Uterus (tissue), 4 donors: ENCODE measurements around the gene CACNA2D2. TPM values are rescaled to one million over a fixed set of nuclear protein-coding genes. Genes with fewer than 3 reads are reported as not detected.

Experiments used
- DNase-seq, 2 donors: peaks; one replicate each; pipeline ENCODE4 v3.0.0-alpha.2; 2019 to 2020
- H3K27ac ChIP-seq, 2 donors: fragments of 200-600 bp; sonication (generic); 1 replicate in 1 of 2; 2 replicates in 1 of 2; pipeline ENCODE4 v1.5.1; 2016 to 2018
- H3K27me3 ChIP-seq, 2 donors: fragments of 200-600 bp; sonication (generic); one replicate each; pipeline ENCODE4 v1.5.1; 2018 to 2019; ENCODE audit warnings: control low read depth in 1 of 2
- H3K36me3 ChIP-seq, 2 donors: fragments of 200-600 bp; sonication (generic); one replicate each; pipeline ENCODE4 v1.5.1; 2019; ENCODE audit warnings: control low read depth in 1 of 2
- H3K4me1 ChIP-seq, 2 donors: fragments of 200-600 bp; sonication (generic); one replicate each; pipeline ENCODE4 v1.5.1; 2018 to 2019; ENCODE audit warnings: control low read depth in 1 of 2
- H3K4me3 ChIP-seq, 2 donors: fragments of 200-600 bp; sonication (generic); 1 replicate in 1 of 2; 2 replicates in 1 of 2; pipeline ENCODE4 v1.5.1; 2018 to 2019; ENCODE audit warnings: mild to moderate bottlenecking in 1 of 2
- H3K9me3 ChIP-seq, 2 donors: fragments of 200-600 bp; sonication (generic); one replicate each; pipeline ENCODE4 v1.5.1; 2019; ENCODE audit warnings: control low read depth in 1 of 2
- POLR2A ChIP-seq, 2 donors: fragments of 450-650 bp; IDR thresholded peaks; one replicate each; pipeline ENCODE4 v1.6.1; 2016; ENCODE audit warnings: antibody characterized with exemption in 2 of 2, mild to moderate bottlenecking in 1 of 2, moderate library complexity in 1 of 2
- intact Hi-C: fragments of 100-400 bp; cut with DNase I; formaldehyde crosslinking; loops from one replicate; pipeline ENCODE4 v1.15.1; 2023; ENCODE audit warnings: low total_unique reads
- total RNA-seq, 4 donors: library from RNA; depleted of rRNA in 3 of 4; stranded (reverse); fragments of >200 nt in 3 of 4; gene quantifications; one replicate each; pipeline versions ENCODE4 v1.1.0 to v1.2.4, GENCODE V29; 2014 to 2023
- TF ChIP-seq, protein P1 (sequence below), 4 experiments: fragments of 200-600 bp in 2 of 4; fragments of 450-650 bp in 2 of 4; sonication (generic) in 2 of 4; IDR thresholded peaks; one replicate each; pipeline ENCODE4 v1.5.1; 2016 to 2019; ENCODE audit warnings: antibody characterized with exemption in 4 of 4, mild to moderate bottlenecking in 2 of 4, moderate library complexity in 1 of 4
- donor health status: DM: yes; HTN: yes; CAD: no.

CACNA2D2 gene
- total RNA-seq, 4 donors from 2014 or later = under 0.01 to 6.1 (median 5.3) TPM; not detected in 1

DNA sequence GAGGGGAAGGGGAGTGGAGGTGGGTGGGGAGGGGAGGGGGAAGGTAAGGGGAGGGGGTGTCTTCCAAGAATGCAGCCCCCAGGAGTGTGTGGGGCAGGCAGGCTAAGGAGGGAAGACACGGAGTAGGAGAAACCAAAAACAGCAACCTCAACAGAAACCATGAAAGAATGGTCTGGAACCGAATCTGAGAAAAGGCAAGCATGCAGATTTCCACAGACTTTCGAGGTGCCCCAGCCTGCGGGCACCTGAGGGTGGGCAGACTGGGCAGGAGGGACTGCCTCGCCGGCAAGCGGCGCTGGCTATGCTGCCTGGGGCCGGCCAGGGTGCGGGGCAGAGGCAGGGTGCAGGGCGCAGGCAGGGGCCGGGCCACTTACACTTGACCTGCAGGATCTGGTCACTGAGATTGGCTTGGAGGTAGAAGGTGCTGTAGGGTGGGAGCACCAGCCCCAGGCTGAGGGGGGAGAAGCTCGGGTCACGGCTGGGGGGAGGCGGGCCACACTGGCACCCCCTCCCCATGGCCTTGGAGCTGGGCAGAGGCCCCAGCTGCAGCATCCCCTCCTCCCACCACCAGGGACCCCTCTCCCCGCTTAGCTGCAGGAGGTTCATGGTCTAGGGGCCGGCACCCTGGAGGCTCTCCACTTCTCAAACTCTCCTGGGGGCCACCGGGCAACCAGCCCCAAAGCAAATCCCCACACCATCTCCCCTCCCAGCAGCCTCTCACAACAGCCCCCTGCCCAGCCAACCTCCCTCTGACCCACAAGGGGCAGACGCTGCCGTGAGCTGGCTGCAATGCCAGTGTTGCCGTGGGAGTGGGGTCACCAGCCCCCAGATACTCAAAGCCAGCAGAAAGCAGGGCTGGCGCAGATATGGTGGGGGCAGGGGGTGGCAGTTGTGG lies 128.8 kb downstream of the CACNA2D2 start:
- no peaks in the 10 kb centered on the region for H3K9me3 ChIP-seq
- H3K36me3 ChIP-seq = no peaks in the 10 kb centered on the region
- no peak for TF ChIP-seq POLR2A (IDR thresholded peaks at IDR 0.05)
- TF ChIP-seq, protein P1, sequence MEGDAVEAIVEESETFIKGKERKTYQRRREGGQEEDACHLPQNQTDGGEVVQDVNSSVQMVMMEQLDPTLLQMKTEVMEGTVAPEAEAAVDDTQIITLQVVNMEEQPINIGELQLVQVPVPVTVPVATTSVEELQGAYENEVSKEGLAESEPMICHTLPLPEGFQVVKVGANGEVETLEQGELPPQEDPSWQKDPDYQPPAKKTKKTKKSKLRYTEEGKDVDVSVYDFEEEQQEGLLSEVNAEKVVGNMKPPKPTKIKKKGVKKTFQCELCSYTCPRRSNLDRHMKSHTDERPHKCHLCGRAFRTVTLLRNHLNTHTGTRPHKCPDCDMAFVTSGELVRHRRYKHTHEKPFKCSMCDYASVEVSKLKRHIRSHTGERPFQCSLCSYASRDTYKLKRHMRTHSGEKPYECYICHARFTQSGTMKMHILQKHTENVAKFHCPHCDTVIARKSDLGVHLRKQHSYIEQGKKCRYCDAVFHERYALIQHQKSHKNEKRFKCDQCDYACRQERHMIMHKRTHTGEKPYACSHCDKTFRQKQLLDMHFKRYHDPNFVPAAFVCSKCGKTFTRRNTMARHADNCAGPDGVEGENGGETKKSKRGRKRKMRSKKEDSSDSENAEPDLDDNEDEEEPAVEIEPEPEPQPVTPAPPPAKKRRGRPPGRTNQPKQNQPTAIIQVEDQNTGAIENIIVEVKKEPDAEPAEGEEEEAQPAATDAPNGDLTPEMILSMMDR (IDR thresholded peaks at IDR 0.05) = no peak
- H3K4me3 ChIP-seq = no peak overlapping the region
- no peak overlapping the region for H3K27ac ChIP-seq
- DNase-seq = no peak
- intact Hi-C loops = loop anchor here (10.0 kb wide), 1 partner anchor 170 kb away; no protein-coding TSS in a partner anchor
- H3K4me1 ChIP-seq = no peaks in the 10 kb centered on the region
- H3K27me3 ChIP-seq = no peaks in the 10 kb centered on the region

DNA sequence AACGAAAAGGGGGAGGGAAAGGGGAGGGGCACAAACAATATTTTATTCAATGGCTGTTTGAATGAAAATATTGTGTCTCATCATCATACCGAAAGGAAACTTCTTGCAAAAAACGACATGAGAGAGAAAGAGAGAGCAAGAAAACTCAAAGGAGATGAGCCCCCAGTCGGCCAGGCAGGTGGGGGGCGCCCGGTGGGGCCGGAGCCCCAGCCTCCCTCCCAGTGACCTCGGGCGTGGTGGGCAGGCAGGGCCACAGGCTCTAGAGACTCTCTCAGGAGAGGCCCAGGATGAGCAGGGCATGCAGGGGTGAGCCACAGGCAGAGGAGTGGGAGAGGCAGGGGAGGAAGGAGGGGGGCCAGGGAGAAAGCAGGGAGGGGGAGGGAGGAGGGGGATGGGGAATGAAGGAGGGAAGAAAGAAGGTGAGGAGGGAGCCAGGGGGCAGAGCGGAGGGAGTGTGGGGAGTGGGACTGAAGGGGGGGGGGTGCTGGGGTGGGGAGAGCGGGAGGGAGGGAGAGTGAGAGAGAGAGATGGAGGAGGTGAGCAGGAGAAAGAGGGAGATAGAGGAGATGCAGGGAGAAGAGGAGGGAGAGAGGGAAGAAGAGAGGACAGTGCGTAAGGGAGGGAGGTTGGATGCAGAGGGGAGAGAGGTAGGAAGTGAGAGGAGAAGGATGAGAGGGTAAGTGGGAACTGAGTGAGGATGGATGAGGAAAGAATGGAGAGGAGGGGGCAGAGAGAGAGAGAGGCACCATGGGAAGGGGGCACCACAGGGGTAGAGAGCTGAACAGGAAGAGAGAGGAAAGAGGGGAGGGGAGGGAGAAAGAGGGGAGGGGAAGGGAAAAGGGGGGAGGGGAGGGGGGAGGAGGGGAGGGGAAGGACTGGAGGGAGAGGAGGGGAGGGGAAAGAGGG lies 130.0 kb downstream of the CACNA2D2 start:
- Histone ChIP-seq H3K36me3 (no peaks in the 10 kb centered on the region), H3K27me3 (no peaks in the 10 kb centered on the region), H3K27ac (no peak overlapping the region), H3K9me3 (no peaks in the 10 kb centered on the region), H3K4me3 (no peak overlapping the region), H3K4me1 (no peaks in the 10 kb centered on the region)
- intact Hi-C loops = loop anchor here (10.0 kb wide), 1 partner anchor 171 kb away; no protein-coding TSS in a partner anchor
- DNase-seq = no peak
- TF ChIP-seq, protein P1 (IDR thresholded peaks at IDR 0.05) = no peak
- no peak for TF ChIP-seq POLR2A (IDR thresholded peaks at IDR 0.05)

DNA sequence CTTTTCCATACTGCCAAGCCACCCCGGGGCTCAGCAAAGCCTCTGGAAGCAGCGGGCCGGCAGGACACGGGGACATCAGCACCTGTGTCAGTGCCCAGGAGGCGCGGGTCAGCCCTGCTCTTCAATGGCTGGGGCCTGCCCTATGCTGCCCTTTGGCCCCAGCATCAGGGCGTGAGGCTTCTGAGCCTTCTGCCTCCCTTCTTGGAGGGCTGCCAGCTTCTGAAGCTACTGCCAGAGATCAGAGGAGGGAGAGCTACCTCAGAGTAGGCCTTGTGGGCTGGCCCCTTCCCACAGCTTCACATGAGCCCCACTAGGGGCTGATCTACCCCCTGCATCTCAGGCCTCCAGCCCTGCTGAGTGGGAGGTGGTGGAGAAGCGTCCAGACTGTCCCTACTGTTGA lies 131.1 kb downstream of the CACNA2D2 start:
- Histone ChIP-seq H3K4me3 (no peak overlapping the region), H3K36me3 (no peaks in the 10 kb centered on the region), H3K4me1 (no peaks in the 10 kb centered on the region), H3K9me3 (no peaks in the 10 kb centered on the region), H3K27me3 (no peaks in the 10 kb centered on the region), H3K27ac (no peak overlapping the region)
- no peak for TF ChIP-seq POLR2A (IDR thresholded peaks at IDR 0.05)
- TF ChIP-seq, protein P1 (IDR thresholded peaks at IDR 0.05) = no peak
- intact Hi-C loops = loop anchor here (10.0 kb wide), 1 partner anchor 172 kb away; no protein-coding TSS in a partner anchor
- DNase-seq = no peak

DNA sequence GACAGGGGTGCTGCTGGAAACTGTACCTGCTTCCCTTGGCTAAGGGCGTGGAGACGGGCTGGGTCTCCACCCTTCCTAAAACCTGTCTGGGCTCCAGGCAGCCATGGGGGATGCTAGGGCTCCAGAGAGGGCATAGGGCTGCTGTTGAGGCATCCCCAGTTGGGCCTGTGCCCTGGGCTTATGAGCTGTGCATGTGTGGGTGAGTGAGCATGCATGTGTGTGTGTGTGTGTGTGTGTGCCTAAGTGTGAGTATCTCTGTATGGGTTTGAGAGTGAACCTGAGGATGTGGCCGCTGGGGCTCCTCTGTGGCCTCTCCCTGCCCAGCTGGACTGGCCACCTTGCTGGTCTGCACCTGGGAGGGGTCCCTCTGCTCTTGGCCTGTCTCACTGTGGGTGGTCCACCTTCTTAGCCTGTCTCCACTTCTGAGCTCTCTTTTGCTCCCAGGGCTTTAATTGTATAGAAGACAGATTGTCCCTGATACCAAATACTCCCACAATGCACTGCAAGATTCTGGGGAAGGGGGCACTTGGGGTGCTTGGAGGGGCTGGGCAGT lies 132.2 kb downstream of the CACNA2D2 start:
- Histone ChIP-seq H3K9me3 (no peaks in the 10 kb centered on the region), H3K4me3 (no peak overlapping the region), H3K36me3 (no peaks in the 10 kb centered on the region), H3K4me1 (no peaks in the 10 kb centered on the region), H3K27me3 (no peaks in the 10 kb centered on the region), H3K27ac (no peak overlapping the region)
- no peak for DNase-seq
- intact Hi-C loops = loop anchor here (10.0 kb wide), 1 partner anchor 174 kb away; no protein-coding TSS in a partner anchor
- TF ChIP-seq, protein P1 (IDR thresholded peaks at IDR 0.05) = no peak
- no peak for TF ChIP-seq POLR2A (IDR thresholded peaks at IDR 0.05)
